Measurements from ENCODE around the gene ZNF462.
"Not testable (repeated sequence)": the region's sequence is repeated elsewhere in the genome, so short reads cannot be mapped to it uniquely, and the experiment has no call there.

The ZNF462 gene

GRCh38 chr9:106862821-106863720, at the start of gene ZNF462:
Gene ZNF462, plus strand, starts transcription at chr9:106863166. Its CDS starts 60,218 bp downstream, at chr9:106923384.
- DNase-seq, result peak; percentile 68

- DNase-seq, result no peak
These were observed 46.4 kb upstream of the ZNF462 start for GRCh38 chr9:106816524-106816923.

- no peak for DNase-seq
These were observed 44.9 kb upstream of the ZNF462 start for GRCh38 chr9:106818034-106818433.

GRCh38 chr9:106820866-106821265, 42.1 kb upstream of the ZNF462 start:
- no peak for DNase-seq

- no peak for DNase-seq
These were observed 34.9 kb upstream of the ZNF462 start for GRCh38 chr9:106828070-106828469.

GRCh38 chr9:106828965-106829364, 34.0 kb upstream of the ZNF462 start:
- DNase-seq, result no peak

GRCh38 chr9:106829666-106830408, 33.1 kb upstream of the ZNF462 start:
- no peak for DNase-seq

GRCh38 chr9:106830527-106831150, 32.3 kb upstream of the ZNF462 start:
- no peak for DNase-seq

GRCh38 chr9:106834888-106835287, 28.1 kb upstream of the ZNF462 start:
- DNase-seq, result no peak

GRCh38 chr9:106835840-106836239, 27.1 kb upstream of the ZNF462 start:
- DNase-seq, result no peak

GRCh38 chr9:106843371-106843770, 19.6 kb upstream of the ZNF462 start:
- DNase-seq, result no peak

GRCh38 chr9:106846307-106846706, 16.7 kb upstream of the ZNF462 start:
- DNase-seq, result no peak

GRCh38 chr9:106846857-106847256, 16.1 kb upstream of the ZNF462 start:
- DNase-seq, result no peak

GRCh38 chr9:106851640-106852039, 11.3 kb upstream of the ZNF462 start:
- DNase-seq, result not testable (repeated sequence)

GRCh38 chr9:106857811-106858470, 5.0 kb upstream of the ZNF462 start:
- no peak for DNase-seq

GRCh38 chr9:106859957-106860720, 2.8 kb upstream of the ZNF462 start:
- no peak for DNase-seq

GRCh38 chr9:106860721-106861639, 2.0 kb upstream of the ZNF462 start:
- DNase-seq, result no peak

- no peak for DNase-seq
These were observed 1.3 kb upstream of the ZNF462 start for GRCh38 chr9:106861640-106862109.

GRCh38 chr9:106862110-106862820, 701 bp upstream of the ZNF462 start:
- DNase-seq, result peak; percentile 65
